Stimulated activated CD8-positive, alpha-beta memory T cell treated with anti-CD3 and anti-CD28 coated beads, Interleukin-12 subunit alpha, Interleukin-12 subunit beta, amount 100 ng/mL, for 24 hours (primary cell): ENCODE results near the gene NDUFV1.
"Not testable (repeated sequence)": the region's sequence is repeated elsewhere in the genome, so short reads cannot be mapped to it uniquely, and the experiment has no call there.

Experiments
- DNase-seq: peaks from one replicate; pipeline ENCODE4 v3.0.0-alpha.2; 2020; ENCODE audit errors: extremely low read depth

NDUFV1 gene

GRCh38 chr11:67585911-67586310 is 20.8 kb upstream of the NDUFV1 start:
- no peak for DNase-seq

- no peak for DNase-seq
Observed at GRCh38 chr11:67586568-67587250, 20.0 kb upstream of the NDUFV1 start.

- no peak for DNase-seq
Observed at GRCh38 chr11:67588136-67588503, 18.6 kb upstream of the NDUFV1 start.

- DNase-seq, result not testable (repeated sequence)
Observed at GRCh38 chr11:67588899-67589415, 17.8 kb upstream of the NDUFV1 start.

- no peak for DNase-seq
Observed at GRCh38 chr11:67592880-67593564, 13.7 kb upstream of the NDUFV1 start.

- no peak for DNase-seq
Observed at GRCh38 chr11:67593565-67593905, 13.2 kb upstream of the NDUFV1 start.

- no peak for DNase-seq
Observed at GRCh38 chr11:67594480-67594879, 12.3 kb upstream of the NDUFV1 start.

- no peak for DNase-seq
Observed at GRCh38 chr11:67596753-67597300, 9.9 kb upstream of the NDUFV1 start.

- not testable (repeated sequence) for DNase-seq
Observed at GRCh38 chr11:67597458-67597857, 9.3 kb upstream of the NDUFV1 start.

GRCh38 chr11:67597963-67598362 is 8.8 kb upstream of the NDUFV1 start:
- DNase-seq, result not testable (repeated sequence)

- no peak for DNase-seq
Observed at GRCh38 chr11:67599149-67599548, 7.6 kb upstream of the NDUFV1 start.

GRCh38 chr11:67600324-67601029 is 6.3 kb upstream of the NDUFV1 start:
- DNase-seq, result no peak

GRCh38 chr11:67601098-67601497 is 5.6 kb upstream of the NDUFV1 start:
- DNase-seq, result no peak

GRCh38 chr11:67604119-67604518 is 2.6 kb upstream of the NDUFV1 start:
- not testable (repeated sequence) for DNase-seq

GRCh38 chr11:67604815-67605214 is 1.9 kb upstream of the NDUFV1 start:
- DNase-seq, result no peak

GRCh38 chr11:67605231-67606011 is 1.3 kb upstream of the NDUFV1 start:
- DNase-seq, result no peak

- no peak for DNase-seq
Observed at GRCh38 chr11:67606093-67606491, 644 bp upstream of the NDUFV1 start.

- no peak for DNase-seq
Observed at GRCh38 chr11:67607507-67607906, 771 bp downstream of the NDUFV1 start.

- no peak for DNase-seq
Observed at GRCh38 chr11:67608486-67608885, 1.8 kb downstream of the NDUFV1 start.

- no peak for DNase-seq
Observed at GRCh38 chr11:67609316-67609715, 2.6 kb downstream of the NDUFV1 start.

GRCh38 chr11:67610302-67610868 is 3.6 kb downstream of the NDUFV1 start:
- DNase-seq, result no peak
